PFSK-1 (cell line): ENCODE data around the gene GNB1L.

ENCODE experiments used
- POLR2AphosphoS5 ChIP-seq: IDR thresholded peaks from 2 replicates; pipeline ENCODE4 v1.6.1; 2012; ENCODE audit warnings: low read depth, mild to moderate bottlenecking, control low read depth, low read length, moderate library complexity
- TAF1 ChIP-seq: IDR thresholded peaks from 2 replicates; pipeline ENCODE4 v1.6.1; 2012; ENCODE audit warnings: low read length, control low read depth, borderline replicate concordance; ENCODE audit not compliant: insufficient read depth

- TF ChIP-seq POLR2AphosphoS5 = no peak
- TF ChIP-seq TAF1 = no peak
These were observed 4.6 kb downstream of the GNB1L start for GRCh38 chr22:19849835-19850762.
